Stimulated activated CD8-positive, alpha-beta memory T cell treated with anti-CD3 and anti-CD28 coated beads, Interleukin-7, amount 100 ng/mL, for 48 hours (primary cell): ENCODE measurements around the gene GATAD2A.

ENCODE experiments used
- DNase-seq, 2 donors: peaks; one replicate each; pipeline ENCODE4 v3.0.0-alpha.2; 2020; ENCODE audit warnings: low read depth in 1 of 2; ENCODE audit errors: extremely low read depth in 1 of 2

Gene GATAD2A

DNA sequence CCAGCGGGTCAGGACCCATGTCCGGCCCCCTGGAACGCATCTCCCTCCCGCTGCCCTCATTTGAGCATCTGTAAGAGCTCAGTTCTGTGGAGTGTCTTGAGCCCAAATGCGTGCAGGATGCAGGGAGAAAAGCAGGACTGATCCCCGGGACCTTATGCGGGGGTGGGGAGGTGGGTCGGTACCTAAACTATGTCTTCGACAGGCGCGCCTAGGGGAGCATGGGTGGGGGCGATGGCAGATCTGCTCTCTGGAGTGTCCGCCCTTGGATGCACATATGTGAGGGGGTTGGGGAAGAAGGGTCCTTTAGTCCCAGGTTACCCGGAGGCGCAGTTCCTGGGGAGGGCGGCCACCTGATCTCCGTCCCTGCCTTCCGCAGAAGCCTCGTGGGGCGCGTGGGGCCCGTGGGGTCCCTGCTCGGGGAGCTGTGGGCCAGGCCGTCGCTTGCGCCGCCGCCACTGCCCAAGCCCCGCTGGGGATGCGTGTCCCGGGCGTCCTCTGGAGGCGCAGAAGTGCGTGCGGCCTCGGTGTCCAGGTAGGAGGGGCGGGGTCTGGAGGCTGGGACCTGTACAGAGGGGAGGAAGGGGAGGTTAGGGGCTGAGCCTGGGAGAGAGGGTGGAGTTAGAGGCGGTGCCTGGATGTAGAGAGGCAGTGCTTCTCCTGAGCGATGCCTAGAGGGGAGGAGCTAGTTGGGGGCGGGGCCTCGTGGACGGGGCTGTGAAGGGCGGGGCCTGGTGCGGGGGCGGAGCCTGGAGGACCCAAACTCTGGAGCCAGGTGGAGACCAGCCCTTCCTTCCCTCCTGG, 135.4 kb downstream of the GATAD2A start:
- DNase-seq = peak; percentile 51 to 83

- no peak for DNase-seq
Measured at GRCh38 chr19:19541616-19542015, 136.1 kb downstream of the GATAD2A start.

GRCh38 chr19:19542507-19542906, 137.0 kb downstream of the GATAD2A start:
- DNase-seq = no peak

DNA sequence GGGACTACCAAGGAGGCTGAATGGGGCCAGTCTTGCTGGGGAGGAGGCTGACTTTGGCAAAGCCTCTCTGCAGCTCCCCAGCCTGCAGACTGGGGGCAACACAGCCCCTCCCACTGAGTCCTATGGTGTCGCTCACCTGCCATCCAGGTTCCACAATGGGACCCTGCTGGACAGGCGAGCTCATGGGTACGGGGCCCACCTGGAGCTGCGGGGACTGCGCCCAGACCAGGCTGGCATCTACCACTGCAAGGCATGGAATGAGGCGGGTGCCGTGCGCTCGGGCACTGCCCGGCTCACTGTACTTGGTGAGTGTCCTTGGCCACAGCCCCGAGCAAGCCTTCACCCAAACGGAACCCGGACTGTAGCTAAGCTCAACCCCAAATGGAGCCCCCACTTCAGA, 137.6 kb downstream of the GATAD2A start:
- no peak for DNase-seq

GRCh38 chr19:19543640-19544039, 138.2 kb downstream of the GATAD2A start:
- no peak for DNase-seq

DNA sequence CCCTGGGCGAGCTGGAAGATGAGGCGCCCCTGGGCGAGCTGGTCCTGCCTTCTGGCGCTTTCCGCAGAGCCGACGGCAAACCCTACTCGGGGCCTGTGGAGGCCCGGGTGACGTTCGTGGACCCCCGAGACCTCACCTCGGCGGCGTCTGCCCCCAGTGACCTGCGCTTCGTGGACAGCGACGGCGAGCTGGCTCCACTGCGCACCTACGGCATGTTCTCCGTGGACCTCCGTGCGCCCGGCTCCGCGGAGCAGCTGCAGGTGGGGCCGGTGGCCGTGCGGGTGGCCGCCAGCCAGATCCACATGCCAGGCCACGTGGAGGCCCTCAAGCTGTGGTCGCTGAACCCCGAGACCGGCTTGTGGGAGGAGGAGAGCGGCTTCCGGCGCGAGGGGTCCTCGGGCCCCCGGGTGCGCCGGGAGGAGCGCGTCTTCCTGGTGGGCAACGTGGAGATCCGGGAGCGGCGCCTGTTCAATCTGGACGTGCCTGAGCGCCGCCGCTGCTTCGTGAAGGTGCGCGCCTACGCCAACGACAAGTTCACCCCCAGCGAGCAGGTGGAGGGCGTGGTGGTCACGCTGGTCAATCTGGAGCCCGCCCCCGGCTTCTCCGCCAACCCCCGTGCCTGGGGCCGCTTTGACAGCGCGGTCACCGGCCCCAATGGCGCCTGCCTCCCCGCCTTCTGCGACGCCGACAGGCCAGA, 138.9 kb downstream of the GATAD2A start:
- no peak for DNase-seq

- no peak for DNase-seq
Measured at GRCh38 chr19:19544954-19545591, 139.6 kb downstream of the GATAD2A start.

DNA sequence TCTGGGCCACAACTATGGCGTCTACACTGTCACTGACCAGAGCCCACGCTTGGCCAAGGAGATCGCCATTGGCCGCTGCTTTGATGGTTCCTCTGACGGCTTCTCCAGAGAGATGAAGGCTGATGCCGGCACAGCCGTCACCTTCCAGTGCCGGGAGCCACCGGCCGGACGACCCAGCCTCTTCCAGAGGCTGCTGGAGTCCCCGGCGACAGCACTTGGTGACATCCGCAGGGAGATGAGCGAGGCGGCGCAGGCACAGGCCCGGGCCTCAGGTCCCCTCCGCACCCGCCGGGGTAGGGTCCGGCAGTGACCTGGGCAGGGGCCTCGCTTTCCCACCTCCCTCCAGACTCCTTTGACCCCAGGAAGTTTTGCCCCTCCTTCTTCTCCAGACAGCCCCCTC, 140.2 kb downstream of the GATAD2A start:
- no peak for DNase-seq

DNA sequence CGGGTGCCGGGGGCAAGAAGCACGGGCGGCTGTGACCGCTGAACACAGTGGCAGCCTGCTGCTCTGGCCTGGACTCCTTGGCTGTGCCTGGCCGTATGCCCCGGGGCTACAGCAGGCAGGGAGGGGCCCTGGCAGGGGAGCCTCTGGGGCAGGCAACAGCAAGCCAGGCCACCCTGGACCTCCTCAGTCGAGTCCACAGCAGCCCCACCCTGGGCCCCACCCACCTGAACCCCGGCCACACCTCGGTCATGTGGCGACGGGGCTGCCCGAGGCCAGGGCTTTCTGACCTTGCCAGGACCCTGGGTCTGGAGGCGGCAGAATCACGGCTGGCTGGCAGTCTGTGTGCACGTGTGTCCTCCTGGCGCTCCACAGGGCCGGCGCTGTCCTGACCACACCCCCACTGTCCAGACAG, 141.3 kb downstream of the GATAD2A start:
- DNase-seq = no peak

DNA sequence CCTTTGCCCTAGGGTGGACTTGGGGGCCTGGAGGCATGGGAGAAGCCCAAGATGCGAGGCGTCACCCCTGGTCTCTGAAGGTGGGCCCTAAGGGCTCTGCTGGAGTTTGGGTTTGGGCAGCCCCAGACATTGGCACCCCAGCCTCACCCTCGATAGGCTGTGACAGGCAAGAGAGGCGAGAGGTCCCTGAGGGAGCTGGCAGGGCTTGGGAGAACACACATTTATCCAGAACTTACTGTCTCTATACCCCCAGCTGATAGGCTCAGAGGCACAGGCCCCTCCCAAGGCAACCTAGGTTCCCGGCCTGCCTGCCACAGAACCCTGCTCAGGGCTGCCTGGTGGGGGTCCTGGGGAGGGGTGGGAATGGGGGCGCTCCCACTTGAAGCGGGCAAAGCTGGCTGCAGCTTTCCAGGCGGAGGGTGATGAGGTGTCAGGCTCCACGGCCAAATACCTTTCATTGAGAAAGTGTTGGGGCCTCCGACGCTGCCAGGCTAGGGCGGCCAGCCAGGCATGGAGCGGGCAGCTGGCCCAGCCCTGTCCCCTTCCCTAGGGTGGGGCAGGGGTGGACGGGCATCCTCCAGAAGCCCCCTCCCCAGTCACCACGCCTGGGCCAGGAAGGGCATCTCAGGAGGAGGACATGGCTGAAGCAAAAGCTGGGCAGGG, 142.3 kb downstream of the GATAD2A start:
- no peak for DNase-seq

DNA sequence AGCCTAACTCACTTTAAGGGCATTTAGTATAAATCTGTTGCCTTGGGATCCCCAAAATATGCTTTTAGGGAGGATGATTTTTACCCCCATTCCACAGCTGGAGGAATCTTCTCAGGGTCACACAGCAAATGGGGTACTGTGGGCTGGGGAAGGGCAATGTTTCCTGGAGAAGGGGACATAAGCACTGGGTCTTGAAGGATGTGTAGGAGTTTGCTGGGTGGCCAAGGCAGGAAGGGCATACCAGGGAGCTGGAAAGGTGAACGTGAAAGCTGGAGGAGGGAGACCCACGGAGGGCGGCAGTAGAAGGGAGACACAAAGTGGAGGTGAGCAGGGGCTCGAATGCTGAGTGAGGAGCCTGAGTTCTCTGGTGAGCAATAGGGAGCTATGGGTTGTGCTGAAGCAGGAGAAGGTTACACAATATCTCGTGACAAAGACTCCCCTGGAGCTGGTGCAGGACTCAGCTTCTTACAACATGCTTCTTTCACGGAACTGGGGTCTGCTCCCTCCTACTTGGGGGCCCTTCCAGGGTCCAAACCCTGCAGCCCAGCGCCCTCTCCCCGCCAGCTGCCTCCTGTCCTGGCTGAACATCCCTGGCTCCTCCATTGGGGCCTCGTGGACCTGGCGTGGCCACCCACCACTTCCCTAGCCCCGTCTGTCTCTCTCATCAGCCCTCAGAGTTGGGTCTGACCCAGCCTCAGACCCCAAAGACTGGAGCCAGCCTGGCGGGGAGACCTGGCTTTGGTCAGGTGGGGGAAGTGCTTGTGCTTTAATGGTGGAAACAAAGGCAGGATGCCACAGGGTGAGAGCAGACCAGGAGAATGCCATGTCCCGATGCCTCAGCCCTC, 143.7 kb downstream of the GATAD2A start:
- no peak for DNase-seq

DNA sequence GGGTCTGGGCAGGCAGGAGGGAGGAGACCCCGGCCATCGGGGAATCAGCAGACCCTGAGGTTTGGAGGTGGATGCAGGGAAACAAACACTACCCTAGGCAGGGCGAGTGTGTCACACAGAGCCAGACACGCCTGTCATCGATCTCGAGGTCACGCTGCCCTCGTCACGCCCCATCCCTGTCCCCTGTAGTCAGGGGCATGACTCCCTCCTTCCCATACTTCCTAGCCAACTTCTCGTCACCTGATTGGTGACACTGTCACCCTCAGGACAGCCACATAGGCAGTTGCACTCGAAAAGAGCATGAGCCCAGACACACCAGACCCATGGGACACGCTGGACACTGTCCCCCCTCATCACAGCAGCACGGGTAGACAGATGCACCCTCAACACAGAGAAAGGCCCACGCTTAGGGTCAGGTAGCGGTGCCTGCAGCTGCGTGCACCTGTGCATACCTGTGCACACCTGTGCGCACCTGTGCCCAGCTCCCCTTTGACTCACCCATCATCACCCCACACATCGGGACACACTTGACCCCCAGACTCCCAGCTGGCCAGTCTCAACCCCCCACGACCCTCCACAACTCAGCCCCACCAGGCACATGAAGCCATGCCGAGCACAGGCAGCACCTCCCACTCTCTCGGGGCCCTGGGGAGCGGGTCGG, 144.5 kb downstream of the GATAD2A start:
- no peak for DNase-seq

- DNase-seq = no peak
Measured at GRCh38 chr19:19550485-19550929, 145.0 kb downstream of the GATAD2A start.

GRCh38 chr19:19550972-19551852, 145.7 kb downstream of the GATAD2A start:
- no peak for DNase-seq

- no peak for DNase-seq
Measured at GRCh38 chr19:19551853-19552192, 146.3 kb downstream of the GATAD2A start.

DNA sequence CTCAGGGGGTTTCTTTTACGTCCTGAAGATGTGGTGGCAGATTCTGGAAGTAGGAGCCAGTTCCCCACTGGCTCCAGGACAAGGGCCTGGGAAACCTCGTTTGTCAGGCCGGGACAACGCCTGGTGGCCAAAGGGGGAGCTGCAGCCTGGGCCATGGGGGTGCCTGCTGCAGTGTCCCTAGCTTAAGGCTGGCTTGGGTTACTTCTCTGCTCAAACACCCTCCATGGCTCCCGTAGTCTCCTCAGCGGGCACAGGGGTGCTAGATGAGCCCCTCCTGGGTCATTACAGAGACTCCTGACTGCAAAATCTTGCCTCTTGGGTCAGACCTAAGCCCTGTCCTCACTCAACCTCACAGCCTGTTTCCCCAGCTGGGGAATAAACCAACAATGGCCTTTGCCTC, 147.3 kb downstream of the GATAD2A start:
- DNase-seq = no peak

GRCh38 chr19:19553670-19554069, 148.2 kb downstream of the GATAD2A start:
- no peak for DNase-seq

- DNase-seq = peak; percentile 37 to 39
Measured at GRCh38 chr19:19554074-19555023, 148.9 kb downstream of the GATAD2A start.
